Activated T-cell treated with anti-CD3 and anti-CD28 coated beads, Interleukin-2, amount 50 U/mL, for 24 hours (primary cell): ENCODE results near the gene NIM1K.
"Not testable (repeated sequence)": the region's sequence is repeated elsewhere in the genome, so short reads cannot be mapped to it uniquely, and the experiment has no call there.

ENCODE experiments used
- DNase-seq: peaks from one replicate; pipeline ENCODE4 v3.0.0-alpha.2; 2020
- H3K27ac Mint-ChIP-seq: 2 replicates; pipeline ENCODE4 v1.8.0; 2020; ENCODE audit warnings: mild to moderate bottlenecking, mixed read lengths
- H3K27me3 Mint-ChIP-seq: 2 replicates; pipeline ENCODE4 v1.8.0; 2020; ENCODE audit warnings: mixed read lengths
- H3K36me3 Mint-ChIP-seq: 2 replicates; pipeline ENCODE4 v1.8.0; 2020; ENCODE audit warnings: low read depth, mixed read lengths
- H3K4me1 Mint-ChIP-seq: 2 replicates; pipeline ENCODE4 v1.8.0; 2020; ENCODE audit warnings: low read depth, mixed read lengths
- H3K4me3 Mint-ChIP-seq: 2 replicates; pipeline ENCODE4 v1.8.0; 2020; ENCODE audit warnings: mild to moderate bottlenecking, moderate library complexity, mixed read lengths
- H3K9me3 Mint-ChIP-seq: 2 replicates; pipeline ENCODE4 v1.8.0; 2020; ENCODE audit warnings: mixed read lengths

NIM1K gene

DNA sequence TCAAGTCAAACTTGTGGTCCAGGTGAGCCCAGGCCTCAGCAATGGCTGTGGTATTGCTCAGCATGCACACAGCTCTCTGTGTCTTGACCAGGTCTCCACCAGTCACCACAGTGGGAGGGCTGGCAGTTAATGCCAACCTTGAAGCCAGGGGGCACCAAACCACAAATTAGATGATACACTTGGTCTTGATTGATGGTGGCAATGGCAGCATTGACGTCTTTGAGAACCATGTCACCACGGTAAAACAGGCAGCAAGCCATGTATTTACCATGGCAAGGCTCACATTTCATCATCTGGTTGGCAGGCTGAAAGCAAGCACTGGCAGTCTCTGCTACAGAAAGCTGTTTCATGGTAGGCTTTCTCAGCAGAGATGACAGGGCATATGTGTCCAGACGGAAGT, 40.0 kb downstream of the NIM1K start:
- no peak for DNase-seq
- Mint-ChIP-seq H3K9me3 (no peaks in the 10 kb centered on the region), H3K4me1 (peaks cover 5% of the 10 kb centered on the region), H3K36me3 (no peaks in the 10 kb centered on the region), H3K4me3 (no peak overlapping the region), H3K27me3 (no peaks in the 10 kb centered on the region), H3K27ac (no peak overlapping the region)

DNA sequence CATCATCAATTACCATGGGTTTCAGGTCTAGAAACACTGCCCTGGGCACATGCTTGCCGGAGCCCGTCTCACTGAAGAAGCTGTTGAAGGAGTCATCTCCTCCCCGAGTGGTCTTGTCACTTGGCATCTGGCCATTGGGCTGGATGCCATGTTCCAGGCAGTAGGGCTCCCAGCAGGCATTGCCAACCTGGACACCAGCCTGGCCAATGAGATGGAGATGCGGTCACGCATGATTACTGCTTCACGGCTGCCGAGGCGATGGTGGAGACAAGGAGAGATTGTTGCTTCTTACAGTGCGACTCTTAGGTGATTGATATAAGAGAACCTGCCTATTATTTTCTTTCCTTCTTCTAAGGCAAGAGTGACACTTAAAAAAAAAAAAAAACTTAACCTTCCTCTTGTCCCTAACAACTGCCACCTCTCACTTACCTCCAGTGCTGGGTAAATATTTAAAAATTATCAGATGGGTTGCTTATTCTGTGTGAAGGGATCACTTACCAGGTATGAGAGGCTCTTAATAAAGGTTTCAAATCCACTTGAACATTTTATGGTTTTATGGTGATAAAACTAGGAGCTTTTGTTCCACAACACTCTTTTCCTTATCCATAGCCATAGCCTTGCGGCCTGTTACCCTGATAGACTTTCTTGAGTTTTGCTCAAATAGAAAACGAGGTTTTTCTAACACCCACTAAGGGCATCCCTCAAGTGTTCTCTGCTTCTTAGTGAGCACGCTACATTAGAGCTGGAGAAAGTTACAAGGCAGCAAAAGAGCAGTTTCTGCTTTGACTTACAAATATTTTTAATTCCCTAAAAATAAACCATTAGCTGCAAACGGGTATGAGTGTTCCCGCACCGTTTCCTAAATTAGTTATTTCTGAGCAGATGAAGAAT, 41.2 kb downstream of the NIM1K start:
- DNase-seq = no peak
- Mint-ChIP-seq H3K27me3 (no peaks in the 10 kb centered on the region), H3K9me3 (no peaks in the 10 kb centered on the region), H3K27ac (no peak overlapping the region), H3K36me3 (no peaks in the 10 kb centered on the region), H3K4me3 (no peak overlapping the region), H3K4me1 (peaks cover 5% of the 10 kb centered on the region)

DNA sequence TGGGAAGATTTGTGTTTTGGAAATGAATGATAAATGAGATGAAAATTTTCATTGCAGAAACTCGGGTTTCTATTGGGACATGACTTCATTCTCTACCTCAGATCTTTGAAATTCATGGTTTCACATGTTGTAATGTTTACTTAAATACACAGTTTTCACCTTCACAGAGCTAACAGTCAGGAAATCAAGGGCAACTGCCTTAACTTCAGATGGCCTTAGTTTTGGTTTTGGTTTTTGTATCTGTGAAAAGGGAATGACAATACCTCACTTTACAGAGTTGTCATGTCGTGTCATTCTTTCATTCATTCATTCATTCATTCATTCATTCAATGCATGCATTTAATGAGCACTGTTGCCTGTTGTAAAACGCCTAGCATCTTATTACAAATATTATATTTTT, 41.9 kb downstream of the NIM1K start:
- no peak overlapping the region for H3K27ac Mint-ChIP-seq
- DNase-seq = no peak
- no peaks in the 10 kb centered on the region for H3K27me3 Mint-ChIP-seq
- H3K4me3 Mint-ChIP-seq = no peak overlapping the region
- H3K36me3 Mint-ChIP-seq = no peaks in the 10 kb centered on the region
- peaks cover 5% of the 10 kb centered on the region for H3K4me1 Mint-ChIP-seq
- H3K9me3 Mint-ChIP-seq = no peaks in the 10 kb centered on the region

DNA sequence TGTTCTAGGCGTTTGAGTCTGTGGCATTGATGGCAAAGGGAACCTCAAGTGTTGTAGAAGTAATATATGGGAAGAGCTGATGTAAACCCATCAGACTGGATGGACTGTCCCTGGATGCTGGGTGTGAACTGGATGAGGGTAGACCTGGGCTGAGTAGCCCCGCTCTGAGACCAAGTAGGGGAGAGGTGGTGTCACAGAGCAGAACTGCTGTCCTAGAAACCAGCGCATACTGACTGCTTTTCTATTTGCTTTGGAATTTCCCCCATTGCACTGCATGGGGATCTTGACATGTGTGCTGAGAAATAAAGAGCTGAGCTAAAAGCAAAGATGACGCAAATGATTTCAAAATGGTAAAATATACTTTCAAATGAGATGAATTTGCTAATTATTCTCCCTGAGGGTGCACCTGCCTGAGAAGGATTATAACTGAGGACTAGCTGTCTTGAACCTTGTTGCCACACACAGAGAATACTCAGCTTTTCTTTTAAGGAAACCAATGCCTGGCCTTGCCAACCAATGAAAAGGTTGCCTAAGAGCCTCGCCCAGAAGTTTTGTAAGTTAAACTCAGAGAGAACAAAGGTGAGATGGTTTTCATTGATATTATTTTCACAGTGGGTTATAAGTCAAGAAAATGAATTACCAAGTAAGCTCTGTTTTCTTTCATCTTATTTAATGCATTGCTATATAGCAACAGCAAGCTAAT, 44.8 kb downstream of the NIM1K start:
- Mint-ChIP-seq H3K4me3 (no peak overlapping the region), H3K27me3 (peaks cover under 1% of the 10 kb centered on the region), H3K4me1 (peaks cover 5% of the 10 kb centered on the region), H3K36me3 (no peaks in the 10 kb centered on the region), H3K9me3 (no peaks in the 10 kb centered on the region), H3K27ac (no peak overlapping the region)
- no peak for DNase-seq

DNA sequence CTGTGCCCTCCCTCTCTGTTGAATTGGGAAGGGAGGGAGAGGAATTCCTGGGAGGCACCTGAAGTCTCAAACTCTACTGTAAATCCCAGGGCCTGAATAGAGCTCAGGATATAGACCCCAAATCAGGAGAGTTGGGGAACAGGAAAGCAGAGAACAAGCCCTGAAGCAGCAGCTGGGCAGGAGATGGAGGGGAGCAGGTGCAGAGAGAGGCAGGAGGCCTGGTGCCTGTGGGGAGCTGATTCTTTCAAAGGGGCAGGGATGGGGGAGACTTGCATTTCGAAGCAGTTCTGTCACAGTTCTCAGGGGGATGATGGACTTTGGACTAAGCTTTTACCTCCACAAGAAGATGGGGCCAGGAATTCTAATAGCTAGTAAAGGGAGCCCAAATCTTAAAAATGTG, 50.2 kb downstream of the NIM1K start:
- Mint-ChIP-seq H3K36me3 (no peaks in the 10 kb centered on the region), H3K27ac (no peak overlapping the region), H3K4me3 (no peak overlapping the region), H3K27me3 (peaks cover 27% of the 10 kb centered on the region), H3K9me3 (no peaks in the 10 kb centered on the region), H3K4me1 (peaks cover 4% of the 10 kb centered on the region)
- DNase-seq = no peak

DNA sequence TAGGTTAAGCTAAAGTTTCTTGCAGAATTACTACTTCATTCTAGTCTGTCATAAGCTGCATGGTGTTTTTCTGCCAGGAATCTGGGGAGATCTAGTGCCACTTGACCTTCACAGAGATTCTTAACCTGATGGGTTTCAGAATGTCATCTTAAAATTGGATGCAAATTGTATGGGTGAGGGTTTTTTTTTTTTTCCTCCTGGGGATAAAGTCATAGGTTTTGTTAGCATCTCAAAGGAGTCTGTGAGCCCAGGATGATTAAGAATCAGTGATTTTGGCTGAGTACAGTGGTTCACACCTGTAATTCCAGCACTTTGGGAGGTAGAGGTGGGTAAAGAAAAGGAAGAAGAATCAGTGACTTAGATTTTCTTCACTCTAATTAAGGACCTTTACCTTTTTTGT, 51.2 kb downstream of the NIM1K start:
- H3K36me3 Mint-ChIP-seq = no peaks in the 10 kb centered on the region
- H3K27me3 Mint-ChIP-seq = peaks cover 27% of the 10 kb centered on the region

DNA sequence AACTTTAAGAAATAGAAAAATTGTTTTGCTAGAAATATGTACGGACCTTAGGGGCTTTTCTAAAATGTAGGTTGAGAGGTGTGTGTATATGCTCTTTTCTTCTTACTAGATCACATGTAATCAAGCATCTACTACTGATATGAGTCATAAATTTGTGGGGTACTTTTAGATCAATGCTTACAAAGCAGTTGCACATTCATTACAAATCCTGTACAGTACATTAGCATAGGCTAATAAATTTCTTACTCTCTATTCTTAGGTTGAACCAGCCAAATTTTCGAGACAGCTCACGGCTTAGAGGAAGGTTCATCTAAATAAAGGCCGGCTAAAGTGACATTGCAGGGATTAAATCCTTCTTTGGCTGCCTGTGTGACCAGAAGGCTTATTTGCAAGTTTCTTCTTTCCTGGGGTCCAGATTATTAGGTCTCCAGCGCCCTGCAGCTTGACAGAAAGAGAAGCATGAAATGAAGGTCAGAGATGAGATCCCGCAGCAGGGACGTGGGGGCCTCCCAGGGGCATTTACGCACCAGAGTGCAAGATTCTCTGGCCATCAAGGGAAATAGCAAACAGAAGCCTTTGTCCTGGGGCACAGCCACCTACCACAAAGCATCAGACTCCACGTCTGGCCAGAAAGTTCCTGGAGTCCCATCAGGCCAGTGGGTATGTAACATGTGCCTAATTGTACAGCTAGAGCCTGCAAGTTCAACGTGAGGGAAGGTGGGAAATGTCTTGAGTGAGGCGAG, 53.0 kb downstream of the NIM1K start:
- no peak overlapping the region for H3K27ac Mint-ChIP-seq
- DNase-seq = no peak
- H3K36me3 Mint-ChIP-seq = no peaks in the 10 kb centered on the region
- peaks cover 4% of the 10 kb centered on the region for H3K4me1 Mint-ChIP-seq
- H3K4me3 Mint-ChIP-seq = no peak overlapping the region
- H3K9me3 Mint-ChIP-seq = no peaks in the 10 kb centered on the region
- H3K27me3 Mint-ChIP-seq = peaks cover 27% of the 10 kb centered on the region

More for the DNA sequence above, 51.2 kb downstream of the NIM1K start:
- H3K4me3 Mint-ChIP-seq = no peak overlapping the region
- no peak for DNase-seq
- no peak overlapping the region for H3K27ac Mint-ChIP-seq
- H3K4me1 Mint-ChIP-seq = peaks cover 4% of the 10 kb centered on the region
- no peaks in the 10 kb centered on the region for H3K9me3 Mint-ChIP-seq

DNA sequence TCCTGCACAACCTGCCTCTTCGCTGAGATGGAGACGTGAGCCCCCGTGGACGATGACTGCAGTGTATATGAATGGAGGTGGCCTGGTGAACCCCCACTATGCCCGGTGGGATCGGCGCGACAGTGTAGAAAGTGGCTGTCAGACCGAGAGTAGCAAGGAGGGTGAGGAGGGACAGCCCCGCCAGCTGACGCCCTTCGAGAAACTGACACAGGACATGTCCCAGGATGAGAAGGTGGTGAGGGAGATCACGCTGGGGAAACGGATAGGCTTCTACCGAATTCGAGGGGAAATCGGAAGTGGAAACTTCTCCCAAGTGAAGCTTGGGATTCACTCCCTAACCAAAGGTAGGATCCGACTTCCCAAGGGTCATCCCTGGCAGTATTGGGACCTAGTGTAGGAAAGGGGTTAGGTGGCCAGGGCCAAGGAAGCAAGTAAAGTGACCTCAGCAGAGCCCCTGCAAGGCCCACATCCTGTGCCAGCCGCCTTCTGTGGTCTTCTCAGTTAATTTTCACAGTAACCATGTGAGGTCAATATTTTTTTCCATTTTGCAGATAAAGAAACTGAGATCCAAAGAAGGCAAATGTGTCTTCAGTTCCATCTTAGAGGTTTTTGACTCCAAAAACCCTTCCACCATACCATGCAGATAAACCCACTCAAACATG, 53.8 kb downstream of the NIM1K start:
- H3K4me1 Mint-ChIP-seq = peaks cover 4% of the 10 kb centered on the region
- H3K4me3 Mint-ChIP-seq = no peak overlapping the region
- H3K9me3 Mint-ChIP-seq = no peaks in the 10 kb centered on the region
- no peaks in the 10 kb centered on the region for H3K36me3 Mint-ChIP-seq
- H3K27ac Mint-ChIP-seq = no peak overlapping the region
- DNase-seq = no peak
- H3K27me3 Mint-ChIP-seq = peaks cover 27% of the 10 kb centered on the region

DNA sequence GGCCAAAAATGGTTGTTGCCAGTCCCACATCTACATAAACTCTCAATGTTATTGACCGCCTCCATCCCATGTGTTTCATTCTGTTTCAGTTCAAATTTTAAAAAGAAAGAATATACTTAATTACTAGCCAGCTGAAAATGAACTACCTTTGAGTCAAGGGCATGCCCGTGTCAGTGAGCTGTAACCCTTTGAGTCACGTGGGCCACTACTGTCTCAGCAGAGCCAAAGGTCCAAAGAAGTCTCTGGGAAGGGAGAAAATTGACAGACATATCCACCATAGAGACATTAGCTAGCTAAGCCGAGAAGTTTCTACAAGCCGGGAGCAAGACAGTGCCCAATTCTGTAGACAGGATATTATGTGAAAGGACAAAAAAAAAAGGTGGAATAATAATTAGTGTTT, 59.7 kb downstream of the NIM1K start:
- Mint-ChIP-seq H3K4me3 (no peak overlapping the region), H3K27me3 (peaks cover 4% of the 10 kb centered on the region), H3K36me3 (no peaks in the 10 kb centered on the region), H3K4me1 (no peaks in the 10 kb centered on the region), H3K9me3 (no peaks in the 10 kb centered on the region), H3K27ac (no peak overlapping the region)
- DNase-seq = no peak

DNA sequence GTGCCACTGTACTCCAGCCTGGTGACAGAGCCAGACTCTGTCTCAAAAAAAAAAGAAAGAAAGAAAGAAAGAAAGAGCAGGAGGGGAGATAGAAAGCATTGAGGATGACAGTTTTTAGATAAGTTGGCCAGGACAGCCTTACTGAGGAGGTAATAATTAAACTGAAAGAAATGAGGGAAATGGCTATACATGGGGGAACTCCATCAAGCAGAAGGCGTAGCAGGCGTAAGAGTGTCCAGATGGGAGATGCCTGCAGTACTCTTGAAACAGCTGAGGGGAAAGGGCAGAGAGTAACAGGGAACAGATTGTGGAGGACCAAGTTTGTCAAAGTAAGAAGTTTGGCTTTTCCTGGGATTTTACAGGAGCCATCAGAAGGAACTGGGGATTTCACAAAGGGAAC, 63.7 kb downstream of the NIM1K start:
- Mint-ChIP-seq H3K4me3 (no peak overlapping the region), H3K27me3 (peaks cover 19% of the 10 kb centered on the region), H3K4me1 (peaks cover 3% of the 10 kb centered on the region), H3K36me3 (no peaks in the 10 kb centered on the region), H3K27ac (no peak overlapping the region), H3K9me3 (no peaks in the 10 kb centered on the region)
- DNase-seq = no peak

DNA sequence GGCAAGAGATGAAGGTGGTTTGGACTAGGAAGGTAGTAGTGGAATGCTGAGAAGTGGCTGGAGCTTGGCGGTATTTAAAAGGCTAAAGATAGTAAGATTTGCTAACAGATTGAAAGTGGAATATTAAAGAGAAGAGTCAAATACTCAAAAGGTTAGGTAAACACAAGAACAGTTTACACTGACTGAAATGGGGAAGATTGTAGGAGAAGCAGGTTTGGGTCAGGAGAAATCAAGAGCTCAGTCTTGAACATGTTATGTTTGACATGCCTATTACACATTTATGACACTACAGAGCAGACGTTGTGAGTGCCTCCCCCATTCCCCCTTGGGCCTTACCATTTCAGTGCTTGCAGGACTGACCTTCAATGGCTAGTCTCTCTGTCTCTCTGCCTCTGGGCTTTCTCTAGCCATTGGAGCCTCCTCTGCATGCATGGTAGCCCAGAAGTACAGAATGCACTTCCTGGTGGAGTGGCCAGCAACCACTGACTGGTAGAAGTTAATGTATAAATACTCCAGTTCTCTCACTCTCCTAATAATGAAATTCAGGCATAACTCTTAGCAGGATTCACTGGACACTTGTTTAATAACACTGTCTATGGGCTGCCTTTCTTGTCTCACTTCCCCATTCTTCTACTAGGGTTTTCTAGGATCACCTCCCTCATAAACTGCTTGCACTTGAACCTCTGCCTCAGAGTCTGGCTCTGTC, 64.4 kb downstream of the NIM1K start:
- Mint-ChIP-seq H3K9me3 (no peaks in the 10 kb centered on the region), H3K4me1 (peaks cover 3% of the 10 kb centered on the region), H3K27me3 (peaks cover 22% of the 10 kb centered on the region), H3K27ac (no peak overlapping the region), H3K4me3 (no peak overlapping the region), H3K36me3 (no peaks in the 10 kb centered on the region)
- no peak for DNase-seq

DNA sequence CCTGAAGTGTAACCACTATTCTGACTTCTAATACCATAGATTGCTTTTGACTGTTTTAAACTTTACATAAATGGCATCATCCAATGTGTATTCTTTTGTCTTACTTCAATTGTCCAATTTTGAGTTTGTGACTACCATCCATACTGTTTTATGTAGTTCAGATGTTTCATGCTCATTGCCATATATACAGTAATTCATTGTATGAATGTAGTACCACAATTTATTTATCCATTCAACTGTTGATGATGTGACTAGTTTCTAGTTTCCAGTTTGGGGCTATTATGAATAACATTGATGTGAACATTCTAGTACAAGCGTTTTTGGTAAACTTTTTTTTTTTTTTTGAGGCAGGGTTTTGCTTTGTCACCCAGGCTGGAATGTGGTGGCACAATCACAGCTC, 66.1 kb downstream of the NIM1K start:
- Mint-ChIP-seq H3K27ac (no peak overlapping the region), H3K9me3 (peaks cover 3% of the 10 kb centered on the region)

DNA sequence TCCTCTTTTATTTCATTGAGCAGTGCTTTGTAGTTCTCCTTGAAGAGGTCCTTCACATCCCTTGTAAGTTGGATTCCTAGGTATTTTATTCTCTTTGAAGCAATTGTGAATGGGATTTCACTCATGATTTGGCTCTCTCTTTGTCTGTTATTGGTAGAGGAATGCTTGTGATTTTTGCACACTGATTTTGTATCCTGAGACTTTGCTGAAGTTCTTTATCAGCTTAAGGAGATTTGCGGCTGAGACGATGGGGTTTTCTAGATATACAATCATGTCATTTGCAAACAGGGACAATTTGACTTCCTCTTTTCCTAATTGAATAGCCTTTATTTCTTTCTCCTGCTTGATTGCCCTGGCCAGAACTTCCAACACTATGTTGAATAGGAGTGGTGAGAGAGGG, 70.2 kb downstream of the NIM1K start:
- not testable (repeated sequence) for H3K36me3 Mint-ChIP-seq, H3K4me1 Mint-ChIP-seq, DNase-seq, H3K27ac Mint-ChIP-seq, H3K9me3 Mint-ChIP-seq, H3K4me3 Mint-ChIP-seq
- H3K27me3 Mint-ChIP-seq = peaks cover 57% of the 10 kb centered on the region

More for the DNA sequence above, 66.1 kb downstream of the NIM1K start:
- Mint-ChIP-seq H3K36me3 (no peaks in the 10 kb centered on the region), H3K27me3 (peaks cover 34% of the 10 kb centered on the region), H3K4me3 (no peak overlapping the region), H3K4me1 (peaks cover 3% of the 10 kb centered on the region)
- no peak for DNase-seq
